Measurements from ENCODE around the gene VENTX. TPM values are rescaled to one million over a fixed set of nuclear protein-coding genes. Genes with fewer than 3 reads are reported as not detected.

The VENTX gene
- total RNA-seq, 1 experiment from 2014 or later: not detected

- H3K4me3 ChIP-seq (ENCODE audit: low read length): no peak overlapping the region
- H3K9me3 ChIP-seq (ENCODE audit: low read length): no peaks in the 10 kb centered on the region
- CTCF ChIA-PET: no interaction called here
- POLR2A ChIA-PET (ENCODE audit: unreplicated experiment): interaction anchor here (0.6 kb wide), 1 partner anchor 13 kb away, joined by 3 read pairs; no protein-coding TSS in a partner anchor
- no peak overlapping the region for H3K9ac ChIP-seq (ENCODE audit: low read length)
- H3K4me2 ChIP-seq (ENCODE audit: low read length): no peak overlapping the region
- H2AFZ ChIP-seq (ENCODE audit: low read length): no peak overlapping the region
- H3F3A ChIP-seq (ENCODE audit: low read length, unreplicated experiment): peaks cover 4% of the 10 kb centered on the region
- H3K27ac ChIP-seq (ENCODE audit: low read length): peak overlapping the region; percentile 98
- peaks cover 15% of the 10 kb centered on the region; the same call in 1 of the 2 replicates for H3K36me3 ChIP-seq (ENCODE audit: low read depth, low read length)
- intact Hi-C loops (cut with micrococcal nuclease): no loop called here
- DNase-seq (no peak), ATAC-seq (no peak)
- no peaks in the 10 kb centered on the region for H4K20me1 ChIP-seq (ENCODE audit: low read length)
- no peaks in the 10 kb centered on the region for H3K27me3 ChIP-seq (ENCODE audit: low read length)
- BruUV-seq (replicated peaks): no TSS peak
- H3K4me1 ChIP-seq (ENCODE audit: insufficient read depth, low read length): peaks cover 43% of the 10 kb centered on the region
- TF ChIP-seq CTCF (conservative IDR thresholded peaks at IDR 0.05; ENCODE audit: low read depth, low read length) (no peak), EZH2 (IDR thresholded peaks at IDR 0.05; ENCODE audit: low read length, unreplicated experiment) (no peak), EZH2phosphoT487 (IDR thresholded peaks at IDR 0.05; ENCODE audit: borderline replicate concordance, low read length) (no peak)
- H3K79me2 ChIP-seq (ENCODE audit: low read length): peaks cover 11% of the 10 kb centered on the region
- H3K9me2 ChIP-seq (replicated peaks; ENCODE audit: low read length): no peaks in the 10 kb centered on the region
These were observed 42.9 kb downstream of the VENTX start for GRCh38 chr10:133280391-133281059.

- Histone ChIP-seq H4K20me1 (ENCODE audit: low read length) (no peaks in the 10 kb centered on the region), H3K27ac (ENCODE audit: low read length) (no peak overlapping the region), H3K9me2 (replicated peaks; ENCODE audit: low read length) (no peaks in the 10 kb centered on the region), H3K9me3 (ENCODE audit: low read length) (no peaks in the 10 kb centered on the region), H3K4me3 (ENCODE audit: low read length) (no peak overlapping the region), H3K36me3 (ENCODE audit: low read depth, low read length) (peaks cover 15% of the 10 kb centered on the region; the same call in 1 of the 2 replicates), H2AFZ (ENCODE audit: low read length) (no peak overlapping the region), H3K27me3 (ENCODE audit: low read length) (no peaks in the 10 kb centered on the region), H3K4me2 (ENCODE audit: low read length) (no peak overlapping the region), H3K79me2 (ENCODE audit: low read length) (peaks cover 5% of the 10 kb centered on the region), H3K9ac (ENCODE audit: low read length) (no peak overlapping the region), H3K4me1 (ENCODE audit: insufficient read depth, low read length) (peaks cover 37% of the 10 kb centered on the region), H3F3A (ENCODE audit: low read length, unreplicated experiment) (peaks cover 4% of the 10 kb centered on the region)
- ChIA-PET CTCF (no interaction called here), POLR2A (ENCODE audit: unreplicated experiment) (no interaction called here)
- BruUV-seq (replicated peaks): no TSS peak
- no peak for TF ChIP-seq EZH2 (IDR thresholded peaks at IDR 0.05; ENCODE audit: low read length, unreplicated experiment)
- no peak for TF ChIP-seq CTCF (conservative IDR thresholded peaks at IDR 0.05; ENCODE audit: low read depth, low read length)
- TF ChIP-seq EZH2phosphoT487 (IDR thresholded peaks at IDR 0.05; ENCODE audit: borderline replicate concordance, low read length): no peak
- intact Hi-C loops (cut with micrococcal nuclease): no loop called here
- no peak for ATAC-seq
- no peak for DNase-seq
These were observed 43.4 kb downstream of the VENTX start for GRCh38 chr10:133281084-133281483.

GRCh38 chr10:133281628-133282372 is 44.1 kb downstream of the VENTX start:
- POLR2A ChIA-PET (ENCODE audit: unreplicated experiment): no interaction called here
- intact Hi-C loops (cut with micrococcal nuclease): no loop called here
- H3K4me1 ChIP-seq (ENCODE audit: insufficient read depth, low read length): peaks cover 36% of the 10 kb centered on the region
- no peak overlapping the region for H2AFZ ChIP-seq (ENCODE audit: low read length)
- TF ChIP-seq EZH2phosphoT487 (IDR thresholded peaks at IDR 0.05; ENCODE audit: borderline replicate concordance, low read length) (no peak), CTCF (conservative IDR thresholded peaks at IDR 0.05; ENCODE audit: low read depth, low read length) (no peak), EZH2 (IDR thresholded peaks at IDR 0.05; ENCODE audit: low read length, unreplicated experiment) (no peak)
- no peak overlapping the region for H3K4me3 ChIP-seq (ENCODE audit: low read length)
- H3K9ac ChIP-seq (ENCODE audit: low read length): no peak overlapping the region
- H4K20me1 ChIP-seq (ENCODE audit: low read length): no peaks in the 10 kb centered on the region
- H3K27ac ChIP-seq (ENCODE audit: low read length): no peak overlapping the region
- no peaks in the 10 kb centered on the region for H3K9me3 ChIP-seq (ENCODE audit: low read length)
- no TSS peak for BruUV-seq (replicated peaks)
- peaks cover 4% of the 10 kb centered on the region for H3F3A ChIP-seq (ENCODE audit: low read length, unreplicated experiment)
- no peak overlapping the region for H3K4me2 ChIP-seq (ENCODE audit: low read length)
- no peaks in the 10 kb centered on the region; the same call in 1 of the 2 replicates for H3K79me2 ChIP-seq (ENCODE audit: low read length)
- H3K27me3 ChIP-seq (ENCODE audit: low read length): no peaks in the 10 kb centered on the region
- ATAC-seq: no peak
- CTCF ChIA-PET: no interaction called here
- DNase-seq: no peak
- no peaks in the 10 kb centered on the region for H3K9me2 ChIP-seq (replicated peaks; ENCODE audit: low read length)
- H3K36me3 ChIP-seq (ENCODE audit: low read depth, low read length): peaks cover 15% of the 10 kb centered on the region; the same call in 1 of the 2 replicates

Data from PC-3 (cell line).